ENCODE results near the gene CFLAR.

CFLAR gene

GRCh38 chr2:201219328-201220096, 103.5 kb downstream of the CFLAR start:
- ATAC-seq = no peak

DNA sequence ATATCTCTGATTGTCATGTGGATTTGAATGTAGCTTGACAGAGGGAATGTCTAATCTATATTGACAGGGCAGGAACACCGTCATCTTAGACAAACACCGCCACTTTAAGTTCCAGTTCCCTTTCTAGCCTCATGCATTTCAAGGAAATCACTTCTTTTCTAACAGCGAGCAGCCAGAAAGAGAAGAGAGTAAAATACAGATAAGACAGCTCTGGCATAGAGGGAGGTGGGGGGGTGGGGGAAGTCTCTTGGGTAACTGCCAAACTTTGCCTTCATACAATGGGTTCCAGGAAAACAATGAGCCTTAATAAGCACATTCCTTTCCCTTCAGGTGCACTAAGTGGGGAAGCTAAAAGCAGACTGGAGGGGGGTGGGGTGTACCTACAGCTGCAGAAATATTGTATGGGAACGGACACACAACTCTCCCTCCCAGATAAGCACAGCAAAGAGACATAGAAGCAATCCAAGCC, 104.2 kb downstream of the CFLAR start:
- no peak for ATAC-seq

DNA sequence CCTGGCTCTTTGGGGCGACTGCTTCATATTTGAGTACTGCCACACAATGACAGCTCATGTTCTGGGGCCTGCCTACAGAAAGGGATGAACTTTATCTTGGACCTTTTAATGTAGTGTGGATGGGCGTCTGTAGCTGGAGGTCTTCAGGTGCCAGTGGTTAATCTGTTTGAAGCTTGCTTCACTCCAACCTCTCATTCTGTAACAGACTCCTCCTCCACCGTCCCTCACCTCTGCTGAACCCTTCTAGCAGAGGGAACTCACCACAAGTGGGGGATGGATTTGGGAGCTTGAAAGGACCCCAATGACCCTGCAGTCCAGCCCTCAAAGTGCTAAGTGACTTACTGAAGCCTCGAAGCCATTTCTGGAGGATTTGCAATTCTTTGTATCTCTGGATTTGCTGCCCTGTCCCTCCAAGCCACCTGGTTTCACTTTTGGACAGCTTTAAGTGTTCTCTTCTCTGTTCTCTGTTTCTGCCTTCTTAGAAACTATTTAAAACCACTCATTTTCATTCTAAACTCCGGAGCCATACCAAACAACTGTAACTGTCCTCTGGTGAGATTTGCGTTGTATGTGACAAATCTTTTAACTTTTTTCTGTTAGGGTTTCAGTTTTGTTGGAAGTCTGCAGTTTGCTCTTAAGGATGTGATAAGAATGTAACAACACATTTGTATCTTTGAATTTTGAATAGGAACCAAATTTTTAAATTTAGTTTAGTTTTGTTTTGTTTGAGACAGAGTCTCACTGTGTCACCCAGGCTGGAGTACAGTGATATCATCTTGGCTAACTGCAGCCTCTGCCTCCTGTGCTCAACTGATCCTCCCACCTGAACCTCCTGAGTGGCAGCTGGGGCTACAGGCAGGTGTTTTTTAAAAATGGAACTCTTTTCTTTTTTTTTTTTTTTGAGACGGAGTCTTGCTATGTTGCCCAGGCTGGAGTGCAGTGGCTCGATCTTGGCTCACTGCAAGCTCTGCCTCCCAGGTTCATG, 107.4 kb downstream of the CFLAR start:
- no peak for ATAC-seq

All from activated CD4-positive, CD25-positive, alpha-beta regulatory T cell treated with anti-CD3 and anti-CD28 coated beads, Interleukin-2, amount 50 U/mL, for 24 hours (primary cell).